Tibial nerve (tissue), 4 donors: ENCODE results near the gene KIF17.

Source experiments
- EP300 ChIP-seq, 2 donors: sonication (generic); formaldehyde crosslinking; IDR thresholded peaks; one replicate each; pipeline ENCODE4 v1.6.1; 2017; ENCODE audit warnings: antibody characterized with exemption in 2 of 2, mild to moderate bottlenecking in 1 of 2
- POLR2A ChIP-seq, 2 donors: fragments of 450-650 bp; IDR thresholded peaks; one replicate each; pipeline ENCODE4 v1.6.1; 2017; ENCODE audit warnings: antibody characterized with exemption in 2 of 2, mild to moderate bottlenecking in 2 of 2, moderate library complexity in 2 of 2
- TF ChIP-seq, protein P1 (sequence below), 5 experiments: fragments of 200-600 bp in 3 of 5; fragments of 450-650 bp in 2 of 5; sonication (generic) in 3 of 5; IDR thresholded peaks; one replicate each; pipeline ENCODE4 v1.5.1; 2016 to 2019; ENCODE audit warnings: antibody characterized with exemption in 5 of 5, mild to moderate bottlenecking in 3 of 5, moderate library complexity in 2 of 5

DNA sequence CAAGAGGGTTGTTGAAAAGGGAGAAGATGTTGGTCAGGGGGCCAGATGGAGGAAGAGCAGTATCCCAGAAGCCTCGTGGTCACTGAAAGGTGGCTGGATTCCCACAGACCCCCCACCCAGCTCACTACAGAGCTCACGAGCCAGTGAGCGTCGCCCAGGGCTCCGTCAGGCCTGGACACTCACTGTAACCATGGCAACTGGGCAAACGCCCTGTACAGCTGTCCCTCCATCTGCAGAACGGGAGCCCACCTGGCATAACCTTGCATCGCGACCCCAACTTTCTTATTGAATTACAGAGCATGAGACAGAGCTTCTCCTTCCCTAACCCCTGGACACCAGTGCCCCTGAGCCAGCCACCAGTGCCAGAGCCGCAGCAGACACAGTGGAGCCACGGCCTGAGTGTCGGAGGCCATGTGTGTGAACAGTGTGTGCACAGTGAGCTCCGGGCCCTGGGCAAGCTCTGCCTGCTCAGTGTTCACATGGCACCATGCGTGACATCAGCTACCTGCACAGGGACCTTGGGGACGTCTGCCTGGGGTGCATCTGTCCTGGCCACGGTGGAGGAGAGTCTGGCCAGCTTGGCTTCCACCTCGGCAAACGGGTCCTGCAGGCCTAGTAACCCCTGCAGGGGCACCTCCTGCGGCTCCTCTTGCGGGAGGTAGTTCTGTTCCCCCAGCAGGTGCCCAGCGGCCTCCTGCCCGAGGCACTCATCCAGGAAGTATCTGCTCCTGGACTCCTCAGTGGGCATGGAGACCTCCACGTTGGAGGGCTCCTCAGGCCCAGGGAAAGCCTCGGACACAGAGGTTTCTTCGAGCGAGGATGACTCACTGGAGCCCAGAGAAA is 30.7 kb downstream of the KIF17 start:
- no peak for TF ChIP-seq POLR2A (IDR thresholded peaks at IDR 0.05)
- TF ChIP-seq EP300 (IDR thresholded peaks at IDR 0.05), result no peak
- TF ChIP-seq, protein P1, sequence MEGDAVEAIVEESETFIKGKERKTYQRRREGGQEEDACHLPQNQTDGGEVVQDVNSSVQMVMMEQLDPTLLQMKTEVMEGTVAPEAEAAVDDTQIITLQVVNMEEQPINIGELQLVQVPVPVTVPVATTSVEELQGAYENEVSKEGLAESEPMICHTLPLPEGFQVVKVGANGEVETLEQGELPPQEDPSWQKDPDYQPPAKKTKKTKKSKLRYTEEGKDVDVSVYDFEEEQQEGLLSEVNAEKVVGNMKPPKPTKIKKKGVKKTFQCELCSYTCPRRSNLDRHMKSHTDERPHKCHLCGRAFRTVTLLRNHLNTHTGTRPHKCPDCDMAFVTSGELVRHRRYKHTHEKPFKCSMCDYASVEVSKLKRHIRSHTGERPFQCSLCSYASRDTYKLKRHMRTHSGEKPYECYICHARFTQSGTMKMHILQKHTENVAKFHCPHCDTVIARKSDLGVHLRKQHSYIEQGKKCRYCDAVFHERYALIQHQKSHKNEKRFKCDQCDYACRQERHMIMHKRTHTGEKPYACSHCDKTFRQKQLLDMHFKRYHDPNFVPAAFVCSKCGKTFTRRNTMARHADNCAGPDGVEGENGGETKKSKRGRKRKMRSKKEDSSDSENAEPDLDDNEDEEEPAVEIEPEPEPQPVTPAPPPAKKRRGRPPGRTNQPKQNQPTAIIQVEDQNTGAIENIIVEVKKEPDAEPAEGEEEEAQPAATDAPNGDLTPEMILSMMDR (IDR thresholded peaks at IDR 0.05), result no peak
